ENCODE results near the gene TAOK2.

Gene TAOK2

GRCh38 chr16:29963021-29963743 lies 10.5 kb upstream of the TAOK2 start:
- DNase-seq: no peak

GRCh38 chr16:29968205-29968604 lies 5.5 kb upstream of the TAOK2 start:
- DNase-seq: no peak

- DNase-seq: no peak
Observed at GRCh38 chr16:29971304-29971703, 2.4 kb upstream of the TAOK2 start.

- DNase-seq: no peak
Observed at GRCh38 chr16:29972500-29972899, 1.2 kb upstream of the TAOK2 start.

GRCh38 chr16:29972992-29973383 lies 680 bp upstream of the TAOK2 start:
- no peak for DNase-seq

GRCh38 chr16:29974291-29975133 lies 844 bp downstream of the TAOK2 start:
- DNase-seq: no peak

- no peak for DNase-seq
Observed at GRCh38 chr16:29975134-29975538, 1.5 kb downstream of the TAOK2 start.

GRCh38 chr16:29975811-29976511 lies 2.3 kb downstream of the TAOK2 start:
- no peak for DNase-seq

- DNase-seq: no peak
Observed at GRCh38 chr16:29977063-29977825, 3.6 kb downstream of the TAOK2 start.

GRCh38 chr16:29978081-29978480 lies 4.4 kb downstream of the TAOK2 start:
- DNase-seq: no peak

- DNase-seq: no peak
Observed at GRCh38 chr16:29978564-29979270, 5.0 kb downstream of the TAOK2 start.

- no peak for DNase-seq
Observed at GRCh38 chr16:29982560-29983419, 9.1 kb downstream of the TAOK2 start.

- DNase-seq: no peak
Observed at GRCh38 chr16:29983420-29984136, 9.9 kb downstream of the TAOK2 start.

- no peak for DNase-seq
Observed at GRCh38 chr16:29984137-29984763, 10.6 kb downstream of the TAOK2 start.

- no peak for DNase-seq
Observed at GRCh38 chr16:29984764-29985147, 11.1 kb downstream of the TAOK2 start.

GRCh38 chr16:29985271-29985811 lies 11.7 kb downstream of the TAOK2 start:
- DNase-seq: no peak

- no peak for DNase-seq
Observed at GRCh38 chr16:29986231-29986630, 12.6 kb downstream of the TAOK2 start.

- DNase-seq: no peak
Observed at GRCh38 chr16:29986931-29987330, 13.3 kb downstream of the TAOK2 start.

GRCh38 chr16:29987371-29988085 lies 13.9 kb downstream of the TAOK2 start:
- no peak for DNase-seq
